ENCODE measurements around the gene DGKI.
A peak's percentile ranks its signal among the peaks of the same experiment; 100 is the strongest.

The DGKI gene

GRCh38 chr7:137585591-137585990 lies 261.2 kb downstream of the DGKI start:
- no peak for DNase-seq

- no peak for DNase-seq
Measured at GRCh38 chr7:137583172-137583571, 263.6 kb downstream of the DGKI start.

DNA sequence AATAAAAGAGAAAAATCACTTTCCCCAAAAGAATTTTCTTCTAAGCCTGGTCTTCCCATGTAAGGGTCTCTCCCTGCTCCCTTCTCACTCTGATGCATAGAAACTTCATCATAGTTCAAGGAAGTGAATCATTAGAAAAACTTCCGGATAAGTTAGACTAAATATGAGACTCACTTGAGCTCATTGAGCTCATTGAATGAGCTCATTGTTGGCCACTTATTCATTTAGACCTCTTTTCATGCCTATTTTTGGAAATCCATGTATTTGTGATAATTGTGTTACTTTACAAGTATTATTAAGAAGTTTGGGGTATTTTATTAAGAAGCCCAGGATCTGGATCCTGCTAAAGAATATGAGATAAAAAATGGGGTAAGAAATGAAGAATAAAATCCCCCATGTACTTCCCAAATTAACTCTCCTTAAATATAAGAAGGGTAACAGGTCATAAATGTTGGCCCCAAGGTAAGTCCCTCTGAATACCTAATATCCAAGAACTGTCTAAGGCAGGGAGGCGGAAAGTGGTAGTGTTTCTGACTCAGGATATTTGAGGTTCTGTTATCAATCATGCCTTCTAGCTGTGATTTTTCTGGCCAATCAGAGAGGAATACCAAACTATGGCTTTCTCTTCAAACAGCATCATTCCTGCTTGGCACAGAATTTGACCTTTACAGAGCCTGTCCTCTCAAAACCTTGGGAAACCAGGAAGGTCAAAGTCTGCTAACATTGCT lies 266.7 kb downstream of the DGKI start:
- DNase-seq, result peak; percentile 95

DNA sequence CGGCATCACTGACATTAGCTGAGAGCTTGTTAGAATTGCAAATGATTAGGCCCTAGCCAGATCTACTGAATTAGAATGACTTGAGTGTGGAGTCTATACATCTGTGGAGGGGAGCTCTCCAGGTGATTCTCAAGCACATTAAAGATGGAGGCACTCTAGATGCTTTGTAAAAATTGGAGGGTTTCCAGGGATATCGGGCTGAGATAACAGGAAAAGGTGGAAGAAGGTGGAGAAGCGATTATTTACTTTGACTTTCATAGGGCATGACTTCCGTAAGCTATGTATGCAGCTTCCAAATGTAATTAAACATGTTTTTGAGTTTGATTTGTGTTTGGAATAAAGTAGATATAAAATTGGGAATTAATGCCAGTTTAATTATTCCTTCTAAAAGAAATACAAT lies 268.2 kb downstream of the DGKI start:
- no peak for DNase-seq

- DNase-seq, result no peak
Measured at GRCh38 chr7:137577184-137577583, 269.6 kb downstream of the DGKI start.

DNA sequence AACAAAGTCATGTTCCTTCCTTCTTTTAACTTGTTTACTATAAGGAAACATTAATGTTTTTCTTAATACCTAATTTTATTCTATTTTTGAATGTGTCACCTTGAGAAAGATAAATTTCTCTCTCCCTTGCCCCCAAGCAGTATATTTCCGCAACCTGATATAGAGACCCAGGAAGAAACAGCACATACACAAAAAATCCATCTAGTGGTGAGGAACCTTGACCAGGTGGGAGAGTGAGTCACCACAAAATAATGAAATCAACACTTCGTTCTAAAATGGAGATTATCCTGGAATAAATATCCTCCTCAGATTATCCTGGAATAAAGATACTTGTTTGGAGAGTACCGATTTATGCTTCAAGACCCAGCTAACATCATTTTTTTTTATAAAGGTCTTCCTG lies 270.3 kb downstream of the DGKI start:
- DNase-seq, result no peak

DNA sequence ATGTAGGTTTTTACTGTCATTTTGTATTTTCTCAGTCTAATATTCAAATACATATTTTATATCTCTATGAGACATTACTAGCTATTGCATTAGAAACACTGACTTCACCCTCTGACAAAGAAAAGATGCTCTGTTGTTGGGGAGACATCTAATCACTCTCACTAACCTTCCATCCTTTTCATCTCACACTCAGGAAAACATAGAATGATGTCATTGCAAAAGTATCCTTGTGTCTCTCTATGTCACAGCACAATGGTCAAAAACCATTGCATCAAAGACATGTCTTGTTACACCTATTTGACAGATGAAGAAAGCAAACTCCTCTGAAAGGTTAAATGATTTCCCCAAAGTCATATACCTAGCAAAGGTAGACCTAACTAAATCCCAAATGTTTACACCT lies 272.0 kb downstream of the DGKI start:
- no peak for DNase-seq

DNA sequence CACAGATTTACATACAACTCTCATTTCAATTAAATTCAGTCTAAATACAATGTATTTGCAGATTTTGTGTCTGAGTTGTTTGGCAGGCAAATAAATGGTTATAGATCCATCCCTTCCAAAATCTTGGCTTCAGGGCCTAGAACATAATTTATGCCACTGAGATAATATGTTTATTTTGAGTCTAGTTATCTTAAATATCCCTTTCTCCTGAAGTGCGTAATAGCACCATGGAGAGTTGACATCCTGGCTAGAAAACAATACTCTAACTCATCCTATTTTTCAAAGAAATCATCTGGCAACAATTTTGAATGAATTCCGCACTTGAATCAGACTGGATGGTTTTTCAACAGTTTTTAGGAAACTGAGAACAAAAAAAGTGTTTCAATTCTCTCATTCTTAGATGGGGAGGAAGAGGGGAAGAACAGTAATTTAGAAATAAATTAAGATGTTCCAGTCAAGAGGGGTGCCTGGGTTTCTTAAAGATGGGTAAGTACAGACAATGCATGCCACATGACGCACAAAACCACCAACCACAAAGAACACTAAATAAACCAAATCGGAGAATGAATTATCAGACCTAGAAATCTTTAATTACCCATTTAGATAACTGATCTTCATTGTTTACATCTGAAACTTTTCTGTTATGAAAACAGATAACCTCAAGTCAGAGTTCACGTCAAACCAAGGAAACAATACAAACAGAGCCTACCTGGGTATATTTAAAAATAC lies 274.6 kb downstream of the DGKI start:
- no peak for DNase-seq

- no peak for DNase-seq
Measured at GRCh38 chr7:137564677-137565076, 282.1 kb downstream of the DGKI start.

GRCh38 chr7:137563981-137564380 lies 282.8 kb downstream of the DGKI start:
- DNase-seq, result peak; percentile 63

DNA sequence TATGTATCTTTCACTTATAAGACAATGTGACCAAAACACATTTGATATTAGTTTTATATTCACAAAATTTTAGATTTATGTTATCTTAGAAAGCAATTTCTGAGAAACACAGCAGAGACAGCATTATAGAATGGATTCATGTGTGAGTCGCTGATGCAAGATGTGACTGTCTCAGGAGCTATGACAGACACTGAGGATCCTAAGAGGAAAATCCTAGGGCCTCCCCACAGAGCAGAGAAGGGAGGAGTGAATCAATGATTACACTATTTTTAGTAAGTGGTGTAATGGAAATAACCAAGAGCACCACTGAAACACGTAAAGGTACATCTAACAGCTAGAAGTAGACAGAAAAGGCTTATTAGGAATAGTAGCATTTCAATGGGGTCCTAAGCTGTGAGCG lies 299.3 kb downstream of the DGKI start:
- DNase-seq, result no peak

DNA sequence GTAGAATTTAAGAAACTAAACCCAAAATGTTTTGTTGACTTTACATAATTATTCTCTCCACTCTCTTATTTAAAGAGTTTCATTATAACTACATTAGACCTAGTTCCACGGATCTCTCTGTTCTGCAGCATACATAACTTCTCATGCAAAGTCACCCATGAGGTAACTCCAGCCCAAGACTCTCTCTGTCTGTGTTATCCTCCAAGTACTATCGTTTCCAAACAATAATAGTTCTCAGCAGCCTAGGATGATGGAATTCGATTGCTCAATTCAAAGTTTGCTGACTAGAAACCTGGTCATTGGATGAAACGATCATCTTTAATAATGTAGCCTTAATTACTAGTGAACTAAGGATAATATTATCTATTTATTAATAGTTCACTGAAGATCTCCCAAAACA lies 300.1 kb downstream of the DGKI start:
- peak; percentile 22 for DNase-seq

DNA sequence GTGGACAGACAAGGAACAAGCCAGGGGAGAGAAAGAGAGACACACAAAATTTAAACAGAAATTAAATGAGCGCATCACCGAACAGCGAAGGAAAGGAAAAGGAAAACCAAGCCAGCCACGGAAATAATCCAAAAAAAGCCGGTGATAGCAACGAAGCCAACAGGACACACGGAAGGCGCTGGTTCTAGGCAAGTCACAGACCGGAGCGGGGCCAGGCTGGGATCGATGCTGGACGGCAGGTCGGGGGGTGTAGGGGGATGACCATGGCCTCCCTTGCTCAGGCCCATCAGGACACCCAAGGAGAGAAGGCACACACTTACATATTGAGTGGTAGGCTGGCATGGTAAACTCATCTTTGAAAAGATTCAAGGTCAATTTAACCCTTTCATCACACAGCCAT lies 300.8 kb downstream of the DGKI start:
- no peak for DNase-seq

DNA sequence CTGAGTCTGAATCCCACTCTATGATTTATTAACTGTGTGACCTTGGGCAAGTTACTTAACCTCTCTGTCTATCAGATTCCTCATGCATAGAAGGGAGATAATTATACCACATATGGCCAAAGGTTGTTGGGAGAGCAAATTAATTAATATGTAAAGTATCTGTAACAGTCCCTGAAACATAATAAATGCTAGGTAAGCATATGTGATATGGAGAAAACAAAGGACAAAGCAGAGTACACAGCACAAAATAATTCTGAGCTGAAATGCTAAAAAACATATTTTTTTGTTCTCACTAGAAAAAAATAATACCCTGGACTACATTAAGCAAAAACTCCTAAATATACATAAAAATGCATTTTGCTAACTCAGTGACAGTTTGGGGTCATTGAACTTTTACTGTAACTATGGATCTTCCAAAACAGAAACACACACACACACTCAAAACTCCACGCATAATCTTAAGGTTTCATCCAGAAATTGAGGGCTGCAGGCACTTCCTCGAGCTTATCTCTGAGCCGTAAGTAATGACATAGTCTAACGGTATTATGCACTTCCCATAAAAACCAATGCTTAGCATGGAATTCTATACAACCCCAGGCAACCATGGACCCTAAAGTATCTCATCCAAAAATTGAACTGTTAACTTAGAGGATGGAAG lies 301.6 kb downstream of the DGKI start:
- DNase-seq, result no peak

GRCh38 chr7:137544453-137545058 lies 302.2 kb downstream of the DGKI start:
- DNase-seq, result peak; percentile 34

GRCh38 chr7:137539111-137539715 lies 307.6 kb downstream of the DGKI start:
- DNase-seq, result peak; percentile 89

DNA sequence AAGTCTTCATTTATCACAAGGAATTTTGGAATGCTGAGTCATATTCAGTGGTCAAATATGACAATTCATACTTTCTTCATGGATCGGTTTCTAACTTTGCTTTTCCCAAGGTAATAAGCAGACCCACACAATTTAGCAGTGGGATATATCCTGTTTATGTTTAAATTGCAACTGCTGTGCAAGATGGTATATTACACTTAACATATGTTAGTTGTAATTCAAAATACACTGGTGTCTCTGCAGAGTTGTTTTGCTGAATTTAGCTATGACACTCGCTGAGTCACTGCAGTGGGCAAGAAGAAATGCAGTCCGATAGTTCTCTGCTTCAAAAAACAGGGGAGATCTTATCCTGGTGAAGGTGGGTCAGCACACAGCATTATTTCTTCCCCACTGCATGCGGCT lies 308.4 kb downstream of the DGKI start:
- DNase-seq, result peak; percentile 74

DNA sequence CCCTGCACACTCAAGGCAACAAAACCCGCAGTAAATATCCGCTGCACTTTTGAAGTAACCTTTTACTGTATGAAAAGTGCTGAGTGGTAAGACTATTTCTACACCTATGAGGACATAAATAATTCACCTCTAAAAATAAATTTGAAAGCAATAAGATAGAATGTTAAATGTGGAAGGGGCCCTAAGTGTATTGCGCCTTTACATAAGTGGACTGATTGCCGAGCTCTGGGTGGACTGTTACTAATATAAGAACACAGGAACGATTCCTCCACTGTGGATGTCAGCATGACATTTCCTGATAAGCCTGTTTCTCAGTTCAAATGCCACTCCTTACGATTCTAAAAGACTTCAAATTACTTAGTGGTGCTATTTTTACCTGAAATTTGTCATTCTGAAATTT lies 311.2 kb downstream of the DGKI start:
- DNase-seq, result no peak

DNA sequence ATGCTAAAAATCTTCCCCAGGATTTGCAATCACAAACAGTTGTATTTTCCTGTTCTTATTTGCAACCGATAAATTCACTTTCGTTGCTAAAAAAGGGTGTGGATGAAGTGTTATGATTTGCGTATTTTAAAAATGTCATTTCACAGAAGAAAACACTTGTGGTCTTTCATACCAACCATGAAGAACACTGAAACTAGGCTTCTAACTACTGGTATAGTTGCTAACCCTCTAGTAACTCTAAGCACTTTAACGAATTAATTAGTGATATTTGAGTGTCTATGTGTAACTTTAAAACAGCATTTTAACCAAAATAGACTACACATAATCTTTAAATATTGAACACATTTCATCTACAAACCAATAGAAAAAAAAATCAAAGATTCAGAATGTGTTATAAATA lies 315.1 kb downstream of the DGKI start:
- DNase-seq, result no peak

DNA sequence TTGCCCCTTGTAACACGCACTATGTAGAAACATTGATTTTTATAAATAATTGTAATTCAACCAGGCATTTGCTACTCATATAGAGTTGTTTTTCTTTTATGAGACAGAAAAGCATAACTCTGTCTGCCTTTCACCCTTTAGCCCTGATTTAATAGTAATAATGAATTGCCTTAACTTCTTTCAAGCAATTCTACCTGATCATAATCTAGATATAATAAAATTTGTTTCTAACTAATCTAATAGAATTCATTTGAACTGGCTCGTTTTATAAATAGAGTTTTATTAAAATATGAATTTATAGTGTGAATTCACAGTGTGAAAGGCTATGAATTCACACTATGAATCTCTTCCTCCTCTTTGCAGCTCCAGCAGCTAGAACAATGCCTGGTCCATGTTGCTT lies 319.1 kb downstream of the DGKI start:
- DNase-seq, result no peak

- DNase-seq, result no peak
Measured at GRCh38 chr7:137523171-137523570, 323.6 kb downstream of the DGKI start.

- DNase-seq, result no peak
Measured at GRCh38 chr7:137521451-137521850, 325.3 kb downstream of the DGKI start.

GRCh38 chr7:137519947-137520346 lies 326.8 kb downstream of the DGKI start:
- DNase-seq, result no peak

Data from HCEC 1CT (cell line).